Left forelimb (tissue), 1 donor: ENCODE data around the gene KRTAP22-2.

Source experiments
- DNase-seq: peaks from one replicate; pipeline ENCODE4 v3.0.0-alpha.2; 2018; ENCODE audit warnings: low spot score

Gene KRTAP22-2

DNA sequence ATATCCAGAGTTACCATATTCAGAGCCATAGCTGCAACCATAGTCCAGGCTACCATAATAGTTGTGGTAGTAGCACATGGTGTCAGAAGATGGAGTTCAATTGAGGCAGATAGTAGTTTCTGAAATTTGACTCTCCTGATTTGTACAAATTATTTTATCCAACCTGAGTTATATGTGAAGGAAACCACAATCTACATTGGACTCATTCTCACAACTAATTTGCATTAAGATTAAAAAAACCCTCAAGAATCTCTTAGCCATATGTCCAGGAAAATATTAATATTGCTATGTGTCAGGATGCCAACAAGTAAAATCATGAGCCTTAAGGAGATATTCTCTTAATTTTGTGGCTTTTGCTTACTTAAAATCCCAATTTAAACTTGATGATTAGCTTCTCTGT lies at the start of gene KRTAP22-2:
TSS of gene KRTAP22-2 (minus strand) at position 101 of the 400 bp plus-strand sequence.
- no peak for DNase-seq

DNA sequence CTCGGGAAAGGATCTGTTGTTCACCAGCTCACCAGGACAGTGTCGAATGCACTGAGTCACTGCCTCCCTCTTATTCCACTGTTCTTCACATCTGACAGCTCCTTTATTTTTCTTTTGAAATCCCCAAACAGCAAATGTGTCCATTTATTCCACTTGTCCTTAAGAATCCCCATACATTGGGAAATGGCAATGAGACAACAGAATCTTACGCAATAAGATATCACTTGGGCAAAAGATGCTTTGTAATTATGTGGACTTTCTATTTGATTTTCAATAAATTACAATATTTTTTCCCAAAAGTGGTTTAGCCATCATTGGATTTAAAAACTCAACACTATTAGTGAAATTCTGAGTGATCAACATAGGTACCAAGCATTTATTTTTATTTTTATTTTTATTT lies 48.5 kb upstream of the KRTAP22-2 start:
- DNase-seq, result no peak

DNA sequence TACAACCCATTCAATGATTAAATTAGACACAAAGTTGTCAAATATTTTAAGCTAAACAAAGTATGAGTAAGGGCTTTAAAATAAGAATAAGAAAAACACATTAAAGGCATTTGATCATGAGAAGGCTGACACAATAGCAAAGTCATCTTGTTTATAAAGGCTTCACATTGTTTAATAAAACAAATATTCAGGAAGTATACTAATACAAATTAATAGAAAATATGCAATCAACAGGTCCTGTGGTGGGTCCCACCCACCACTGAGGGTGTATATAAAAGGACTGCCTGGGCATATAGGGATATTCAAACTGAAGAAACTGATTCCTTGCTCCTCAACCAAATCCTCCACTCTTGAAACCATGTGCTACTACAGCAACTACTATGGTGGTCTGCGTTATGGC lies 44.7 kb upstream of the KRTAP22-2 start, which contains the start of gene KRTAP20-2:
TSS of gene KRTAP20-2 (plus strand) at position 301 of the 400 bp plus-strand sequence. CDS start at position 359, 58 bp downstream.
- no peak for DNase-seq

DNA sequence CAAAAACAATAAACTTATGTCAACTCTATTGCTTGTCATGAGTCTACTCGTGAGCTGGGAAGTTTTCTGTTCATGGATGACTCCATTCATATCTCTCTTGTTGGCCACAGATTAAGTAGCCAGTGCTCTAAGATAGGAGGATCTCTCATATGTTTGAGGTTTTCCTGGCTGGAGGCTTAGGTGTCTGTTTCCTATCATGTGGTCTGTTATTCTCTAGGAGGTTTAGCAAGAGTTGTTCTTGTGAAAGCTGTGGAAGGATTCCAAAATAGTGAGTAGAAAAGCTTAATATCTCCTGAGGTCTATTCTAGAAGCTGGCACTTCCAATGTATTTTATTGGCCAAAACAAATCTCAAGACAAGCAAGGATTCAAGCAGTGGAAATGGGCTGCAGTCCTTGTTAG lies 39.0 kb upstream of the KRTAP22-2 start:
- no peak for DNase-seq

DNA sequence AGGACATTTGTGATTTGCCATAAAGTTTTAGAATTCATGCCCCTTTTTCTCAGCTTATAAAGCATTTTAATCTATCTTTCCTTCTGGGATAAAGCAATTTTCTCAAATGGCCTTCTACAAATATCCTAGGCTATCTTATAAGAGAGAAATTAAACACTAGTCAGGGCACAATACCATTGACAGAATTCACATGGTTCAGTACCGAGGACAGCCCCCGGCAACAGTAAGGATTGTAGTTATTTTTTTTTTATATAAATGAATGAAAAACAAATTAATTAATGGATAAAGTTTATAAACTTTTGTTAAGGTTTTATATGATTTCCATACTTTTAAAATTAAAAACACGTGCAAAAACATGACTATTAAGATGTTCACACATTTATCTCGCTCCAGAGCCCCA lies 37.9 kb upstream of the KRTAP22-2 start:
- DNase-seq, result no peak

DNA sequence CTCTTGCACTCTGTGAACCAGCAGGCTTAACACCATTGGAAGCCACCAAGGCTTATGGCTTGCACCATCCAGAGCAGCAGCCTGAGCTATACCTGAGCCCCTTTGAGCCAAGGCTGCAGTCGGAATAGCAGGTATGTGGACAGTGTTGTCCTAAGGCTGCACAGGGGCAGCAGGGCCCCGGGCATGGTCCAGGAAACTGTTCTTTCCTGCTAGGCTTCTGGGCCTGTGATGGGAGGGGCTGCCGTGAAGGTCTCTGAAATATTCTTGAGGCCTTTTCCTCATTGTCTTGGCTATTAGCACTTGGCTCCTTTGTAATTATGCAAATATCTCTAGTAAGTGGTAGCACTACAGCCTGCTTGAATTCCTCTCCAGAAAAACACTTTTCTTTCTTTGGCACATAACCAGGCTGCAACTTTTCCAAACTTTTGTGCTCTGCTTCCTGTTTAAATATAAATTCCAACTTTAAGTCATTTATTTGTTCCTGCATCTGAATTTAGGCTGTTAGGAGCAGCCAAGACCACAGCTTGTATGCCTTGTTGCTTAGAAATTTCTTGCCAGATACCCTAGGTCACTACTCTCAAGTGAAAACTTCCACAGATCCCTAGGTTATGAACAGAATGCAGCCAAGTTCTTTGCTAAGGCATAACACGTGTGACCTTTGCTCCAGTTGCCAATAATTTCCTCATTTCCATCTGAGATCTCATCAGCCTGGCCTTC lies 35.4 kb upstream of the KRTAP22-2 start:
- DNase-seq, result no peak

DNA sequence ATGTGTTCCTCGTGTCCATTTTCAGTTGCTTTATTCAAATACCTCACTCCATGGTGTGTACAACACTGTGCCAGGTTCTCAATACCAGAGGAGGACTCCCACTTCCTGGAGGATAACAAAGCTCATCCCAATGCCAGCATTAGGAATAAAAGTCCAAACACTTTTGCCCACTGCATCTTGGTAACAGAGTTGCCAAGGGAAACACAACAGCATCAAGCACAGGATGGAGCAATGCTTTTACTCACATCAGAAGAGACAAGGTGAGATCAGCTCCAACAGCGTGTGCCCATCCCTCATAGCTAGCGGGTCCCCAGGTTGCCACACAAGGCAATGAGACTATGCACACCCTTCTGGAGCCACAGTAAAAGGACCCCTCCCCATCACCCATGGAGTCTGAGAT lies 33.2 kb upstream of the KRTAP22-2 start:
- DNase-seq, result no peak

DNA sequence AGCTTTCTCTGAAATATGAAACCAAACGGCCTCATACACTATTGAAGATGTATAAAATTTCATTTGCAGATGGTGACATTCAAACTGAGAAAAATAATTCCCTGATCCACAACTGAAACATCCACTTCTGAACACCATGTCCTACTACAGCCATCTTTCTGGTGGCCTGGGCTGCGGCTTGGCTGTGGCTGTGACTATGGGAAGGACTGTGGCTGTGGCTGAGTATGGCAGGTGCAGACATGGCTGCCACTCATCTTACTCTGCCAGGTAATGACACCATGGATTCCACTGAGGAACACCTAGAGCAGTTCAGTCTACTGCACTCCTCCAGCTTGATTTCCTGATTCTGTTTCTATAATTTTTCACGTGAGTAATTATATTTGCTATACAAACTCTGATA lies 30.3 kb upstream of the KRTAP22-2 start, which contains the start of gene KRTAP20-4:
TSS of gene KRTAP20-4 (plus strand) at position 106 of the 400 bp plus-strand sequence.
- no peak for DNase-seq

DNA sequence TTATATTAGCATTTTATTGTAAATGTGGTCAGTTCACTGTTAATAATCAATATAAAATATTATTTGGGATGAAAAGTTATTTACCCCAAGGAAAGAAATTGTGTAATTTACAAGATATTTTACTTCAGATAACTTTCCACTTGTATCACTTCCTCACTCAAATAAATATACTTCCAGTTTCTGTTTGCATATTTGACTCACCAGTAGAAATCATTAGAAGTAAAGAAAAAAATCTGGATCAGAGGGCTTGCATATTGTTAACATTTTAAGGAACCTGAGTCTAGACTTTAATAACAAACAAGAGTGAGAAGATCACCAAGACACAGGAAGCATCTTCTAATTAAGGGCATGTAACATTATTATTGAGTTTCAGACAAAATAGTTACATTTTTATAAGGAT lies 29.9 kb upstream of the KRTAP22-2 start:
- DNase-seq, result no peak

DNA sequence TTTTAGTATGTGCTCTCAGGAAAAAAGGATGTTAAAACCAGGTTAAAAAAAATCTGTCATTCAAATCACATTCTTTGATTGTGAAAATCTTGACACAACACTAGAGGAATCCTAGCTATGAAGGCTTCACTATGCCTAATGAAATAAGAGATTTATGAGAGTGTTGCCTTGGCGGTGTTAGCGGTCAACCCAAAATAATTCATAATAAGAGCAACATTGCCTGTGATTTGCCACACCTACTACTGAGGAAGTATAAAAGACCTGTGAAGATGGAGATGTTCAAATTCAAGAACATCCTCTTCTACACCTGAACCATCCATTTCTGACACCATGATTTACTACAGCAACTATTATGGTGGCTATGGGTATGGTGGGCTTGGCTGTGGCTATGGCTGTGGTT lies 25.9 kb upstream of the KRTAP22-2 start, which contains the start of gene KRTAP20-1:
TSS of gene KRTAP20-1 (plus strand) at position 301 of the 400 bp plus-strand sequence. CDS start at position 331, 30 bp downstream.
- no peak for DNase-seq

DNA sequence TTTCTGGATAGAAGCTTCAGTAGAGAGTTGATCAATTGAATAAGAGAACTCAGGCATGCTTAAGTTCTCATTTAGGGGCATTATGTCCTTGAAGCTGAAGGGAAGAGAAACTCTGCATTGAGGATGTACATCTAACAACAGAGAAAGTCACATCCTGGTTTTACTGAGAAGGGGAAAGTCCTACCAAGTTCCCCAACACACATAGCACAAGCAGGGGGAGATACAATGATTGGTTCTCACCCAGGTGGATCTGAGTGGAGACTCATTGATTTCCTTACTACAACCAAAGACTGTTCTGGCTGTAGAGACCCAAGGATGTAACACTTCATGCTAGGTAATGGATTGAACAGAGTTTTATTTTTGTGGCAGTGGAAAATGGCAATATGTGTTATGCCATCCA lies 25.0 kb upstream of the KRTAP22-2 start:
- no peak for DNase-seq

DNA sequence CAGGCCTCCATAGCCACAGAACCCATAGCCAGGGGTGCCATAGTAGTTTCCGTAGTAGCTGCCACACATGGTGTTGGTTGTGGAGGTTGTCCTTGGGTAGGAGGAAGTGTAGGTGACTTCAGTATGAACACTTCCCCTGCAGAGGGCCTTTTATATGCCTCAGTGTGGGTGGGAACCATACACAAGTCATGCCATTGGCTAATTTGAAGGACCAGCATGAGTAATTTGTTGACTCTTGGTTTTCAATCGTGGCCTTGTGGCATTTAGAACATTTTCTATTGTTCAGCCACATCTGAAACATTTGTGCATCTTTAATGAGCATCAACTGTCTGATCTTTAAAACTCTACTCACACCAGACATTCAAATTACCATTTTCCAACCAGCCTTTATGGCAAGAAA lies 23.6 kb upstream of the KRTAP22-2 start, which contains the start of gene KRTAP6-1:
TSS of gene KRTAP6-1 (minus strand) at position 95 of the 400 bp plus-strand sequence. CDS start at position 69, 26 bp downstream.
- DNase-seq, result no peak

DNA sequence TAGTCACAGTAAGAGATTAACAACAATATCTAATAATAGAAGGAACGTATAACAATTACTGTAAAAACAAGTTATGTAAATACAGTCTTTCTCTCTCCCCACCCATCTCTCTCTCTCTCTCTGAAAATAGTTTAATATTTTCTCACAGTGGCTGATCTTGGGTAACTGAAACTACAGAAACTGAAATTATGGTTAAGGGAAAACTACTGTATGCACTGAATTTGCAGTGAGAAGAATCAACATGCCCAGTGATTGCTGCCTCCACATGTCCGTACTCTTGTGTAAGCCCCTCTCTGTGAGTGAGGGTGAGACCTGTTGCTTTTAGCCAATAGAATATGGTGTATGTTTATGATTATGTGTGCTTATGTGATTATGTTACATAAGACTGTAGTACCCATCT lies 21.9 kb upstream of the KRTAP22-2 start:
- DNase-seq, result no peak

DNA sequence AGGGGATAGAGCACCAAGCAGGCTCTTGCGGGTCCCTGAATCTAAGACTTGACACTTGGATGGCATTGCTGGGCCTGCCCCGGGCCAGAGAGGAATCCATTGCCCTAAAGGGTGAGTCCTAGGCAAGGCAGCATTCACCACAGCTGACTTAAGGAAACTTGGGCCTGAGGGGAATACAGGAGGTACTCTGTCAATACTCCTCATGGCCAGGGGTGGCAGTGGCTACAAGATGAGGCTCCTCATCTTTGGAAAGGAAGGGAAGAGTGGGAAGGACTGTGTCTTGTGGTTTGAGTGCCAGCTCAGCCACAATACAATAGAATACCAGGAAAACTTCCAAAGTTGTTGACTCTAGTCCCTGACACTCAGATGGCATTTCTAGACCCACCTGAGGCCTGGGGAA lies 15.8 kb upstream of the KRTAP22-2 start:
- DNase-seq, result no peak

DNA sequence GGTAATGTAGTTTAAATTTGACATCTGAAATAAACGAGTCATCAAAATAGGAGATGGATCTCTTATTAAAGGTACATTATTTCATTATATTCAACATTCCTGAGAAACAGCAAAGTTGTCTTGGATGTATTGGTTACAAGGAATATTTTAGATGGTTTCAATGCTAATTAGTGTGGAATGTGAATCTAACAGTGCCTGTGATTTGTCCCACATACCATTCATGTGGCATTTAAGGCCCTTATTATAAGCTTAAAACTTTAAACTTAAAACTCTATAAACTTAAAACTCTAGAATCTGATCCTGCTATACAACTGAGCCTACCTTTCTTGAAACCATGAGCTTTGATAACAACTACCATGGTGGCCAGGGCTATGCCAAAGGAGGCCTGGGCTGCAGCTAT lies 10.6 kb upstream of the KRTAP22-2 start, which contains the start of gene KRTAP22-1:
TSS of gene KRTAP22-1 (plus strand) at position 301 of the 400 bp plus-strand sequence.
- DNase-seq, result no peak

DNA sequence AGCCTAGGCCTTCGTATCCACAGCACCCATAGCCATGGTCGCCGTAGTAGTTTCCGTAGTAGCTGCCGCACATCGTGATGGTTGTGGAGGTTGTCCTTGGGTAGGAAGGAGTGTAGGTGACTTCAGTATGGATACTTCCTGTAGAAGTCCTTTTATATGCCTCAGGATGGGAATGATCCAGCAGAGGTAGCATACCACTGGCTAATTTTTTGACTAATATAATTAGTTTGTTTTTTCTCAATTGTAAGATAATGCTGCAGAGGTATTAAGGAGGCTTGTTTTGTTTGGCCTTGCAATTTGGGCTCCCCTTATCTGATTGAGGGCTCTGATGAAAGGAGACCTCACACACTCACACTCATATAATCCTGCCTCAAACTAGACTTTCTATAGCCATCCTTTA lies 8.6 kb upstream of the KRTAP22-2 start, which contains the start of gene KRTAP6-2:
TSS of gene KRTAP6-2 (minus strand) at position 101 of the 400 bp plus-strand sequence. CDS start at position 73, 28 bp downstream.
- no peak for DNase-seq

DNA sequence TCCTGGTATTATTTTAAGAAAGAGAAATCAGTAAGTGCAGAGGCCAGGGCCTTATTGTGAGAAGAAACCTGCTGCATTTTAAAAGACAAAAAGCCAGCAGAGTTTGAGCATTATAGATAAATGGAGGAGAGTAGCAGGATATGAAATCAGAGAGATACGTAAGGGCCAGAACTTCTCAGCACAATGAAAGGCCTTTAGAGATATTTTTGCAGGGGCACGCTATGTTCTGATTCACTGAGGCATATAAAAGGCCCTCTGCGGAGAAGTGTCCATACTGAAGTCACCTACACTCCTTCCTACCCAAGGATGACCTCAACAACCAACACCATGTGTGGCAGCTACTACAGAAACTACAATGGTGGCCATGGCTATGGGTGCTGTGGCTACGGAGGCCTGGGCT lies 1.9 kb upstream of the KRTAP22-2 start, which contains the start of gene KRTAP6-3:
TSS of gene KRTAP6-3 (plus strand) at position 301 of the 400 bp plus-strand sequence. CDS start at position 307, 6 bp downstream.
- DNase-seq, result no peak

DNA sequence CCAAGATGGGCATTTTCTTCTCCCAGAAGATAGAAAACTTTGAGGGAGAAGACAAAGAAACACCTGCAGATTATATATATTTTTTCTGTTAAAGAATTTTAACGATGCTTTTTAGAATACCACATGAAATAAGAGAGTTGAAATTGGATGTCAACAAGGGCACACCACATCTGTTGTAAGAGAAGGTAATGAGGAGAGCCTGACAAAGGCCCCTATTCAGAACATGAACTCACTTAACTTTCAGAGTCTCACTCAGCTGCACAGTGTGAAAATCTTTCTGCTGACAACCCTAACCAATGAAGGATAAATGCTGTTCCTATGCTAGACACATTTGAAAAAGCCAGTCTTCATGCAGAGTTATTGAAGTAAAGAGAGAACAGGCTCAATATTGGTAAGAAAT lies 7.3 kb downstream of the KRTAP22-2 start:
- no peak for DNase-seq

DNA sequence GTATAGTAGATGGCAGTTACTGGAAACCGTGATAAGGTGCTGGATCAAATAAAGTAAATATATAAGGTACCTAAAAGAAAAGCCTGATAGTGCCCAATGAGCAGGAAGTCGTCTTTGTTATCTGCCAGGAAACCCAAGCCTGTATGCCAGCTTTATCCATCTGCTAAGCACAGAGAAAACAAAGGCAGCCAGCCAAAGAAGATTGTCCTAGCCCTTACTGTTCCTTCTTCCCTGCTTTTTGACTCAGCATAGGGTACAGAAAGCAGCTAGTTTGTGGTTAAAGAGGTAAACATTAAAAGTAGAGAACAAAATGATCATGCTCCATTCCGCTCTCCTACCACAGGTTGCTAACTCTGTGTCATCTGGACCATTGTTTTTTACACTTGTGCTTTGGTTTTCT lies 10.1 kb downstream of the KRTAP22-2 start:
- DNase-seq, result no peak

DNA sequence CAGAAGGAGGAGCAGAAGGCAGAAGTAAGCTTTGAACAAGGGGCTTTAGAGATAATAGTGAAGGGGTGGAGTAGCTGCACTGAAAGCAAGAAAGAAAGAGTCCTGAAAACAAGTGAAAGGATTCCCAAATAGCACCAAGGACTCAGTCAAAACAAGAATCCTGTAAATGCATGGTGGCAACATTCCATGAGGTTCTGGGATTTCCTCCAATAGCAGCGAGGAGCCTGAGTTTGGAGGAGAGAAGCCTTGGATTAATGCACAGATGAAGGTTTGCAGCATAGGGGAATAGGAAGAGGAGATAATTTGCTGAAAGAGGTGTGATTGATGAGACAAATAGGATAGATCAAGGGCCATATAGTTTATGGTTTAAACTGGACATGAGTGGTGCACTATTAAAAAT lies 10.9 kb downstream of the KRTAP22-2 start:
- no peak for DNase-seq

DNA sequence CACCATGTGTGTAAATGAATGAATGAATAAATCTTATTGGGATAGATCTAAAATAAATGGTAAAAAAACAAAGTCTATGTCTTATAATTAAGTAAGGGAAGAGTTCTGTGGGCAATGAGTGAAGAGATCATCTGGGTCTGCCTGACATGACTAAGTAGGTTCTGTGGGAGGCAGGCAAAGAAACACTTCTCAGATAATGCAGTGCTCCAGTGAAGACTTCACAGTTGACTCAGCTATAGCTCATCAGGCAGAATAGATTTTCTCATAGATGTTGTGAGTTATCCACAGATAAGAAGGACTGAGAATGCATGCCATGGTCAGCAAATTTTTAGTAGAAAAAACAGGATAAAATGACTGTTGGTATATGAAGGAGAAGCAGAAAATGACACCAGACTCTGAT lies 12.4 kb downstream of the KRTAP22-2 start:
- DNase-seq, result no peak

DNA sequence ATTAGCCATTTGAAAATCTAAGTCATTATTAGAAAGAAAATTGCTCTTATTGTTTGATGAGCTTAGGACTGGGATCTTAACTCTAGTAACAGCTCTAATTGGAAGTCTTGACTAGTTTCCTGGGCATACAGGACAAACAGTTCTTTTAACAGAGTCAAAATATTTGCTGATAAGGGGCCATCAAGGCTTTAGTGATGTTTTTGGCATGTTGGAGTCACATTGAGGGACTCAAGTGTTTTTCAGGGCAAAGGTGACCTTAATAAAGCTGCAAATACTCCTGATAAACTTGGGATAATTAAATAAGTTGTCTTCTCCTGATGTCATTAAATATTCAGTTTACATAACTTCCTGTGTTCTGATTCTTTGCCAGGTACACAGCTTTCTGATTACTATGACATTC lies 22.6 kb downstream of the KRTAP22-2 start:
- no peak for DNase-seq

DNA sequence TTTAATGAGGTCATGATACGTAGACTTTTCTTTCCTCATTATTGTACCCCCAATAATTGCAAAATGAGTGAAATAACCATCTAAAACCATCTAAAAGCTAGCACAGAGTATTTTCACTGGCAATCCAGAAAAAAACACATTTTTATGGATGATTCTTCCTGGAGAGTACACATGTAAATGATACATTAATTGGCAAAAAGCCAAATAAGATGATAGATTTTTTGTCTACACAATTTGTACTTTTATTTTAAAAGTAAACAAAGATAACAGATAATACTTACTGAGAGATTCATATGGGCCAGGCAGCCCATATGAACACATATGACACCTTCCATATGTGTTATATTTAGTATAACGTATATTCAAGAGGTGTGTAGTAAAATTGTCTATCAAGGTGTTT lies 26.6 kb downstream of the KRTAP22-2 start:
- no peak for DNase-seq
